ENCODE results near the gene E2F3.
"Not testable (repeated sequence)": the region's sequence is repeated elsewhere in the genome, so short reads cannot be mapped to it uniquely, and the experiment has no call there.

E2F3 gene

GRCh38 chr6:20511852-20512251 lies 110.2 kb downstream of the E2F3 start:
- Histone ChIP-seq H3K27ac (ENCODE audit: extremely low read depth, low read depth, low read length) (no peak overlapping the region), H3K36me3 (ENCODE audit: control insufficient read depth in 2 of 2, insufficient read depth in 1 of 2, low read length in 2 of 2) (no peaks in the 10 kb centered on the region), H3K4me1 (ENCODE audit: control insufficient read depth, insufficient read depth, low read length) (no peaks in the 10 kb centered on the region; the same call in 1 of the 2 replicates), H3K9me3 (ENCODE audit: control insufficient read depth, insufficient read depth, low read depth, low read length) (no peaks in the 10 kb centered on the region), H3K4me3 (ENCODE audit: low read depth, low read length) (no peak overlapping the region)
- ChIA-PET CTCF (interaction anchor here (0.9 to 1.8 kb wide), 3 partner anchors 9 to 108 kb away, joined by 3 to 8 read pairs (median 7); no protein-coding TSS in a partner anchor), POLR2A (no interaction called here)
- TF ChIP-seq ZNF302 (tag by site-specific recombination; IDR thresholded peaks at IDR 0.05; ENCODE audit: low read depth) (no peak), ZNF423 (tag by site-specific recombination; IDR thresholded peaks at IDR 0.05) (no peak), ZNF580 (tag by site-specific recombination; IDR thresholded peaks at IDR 0.05) (no peak), REST (tag by site-specific recombination; IDR thresholded peaks at IDR 0.05) (no peak), ZNF76 (tag by site-specific recombination; IDR thresholded peaks at IDR 0.05; ENCODE audit: borderline replicate concordance, low read depth) (no peak), ZNF221 (tag by site-specific recombination; IDR thresholded peaks at IDR 0.05; ENCODE audit: borderline replicate concordance) (no peak), ZNF670 (tag by site-specific recombination; IDR thresholded peaks at IDR 0.05; ENCODE audit: low read depth) (no peak), ZNF10 (tag by site-specific recombination; IDR thresholded peaks at IDR 0.05) (no peak), ZNF398 (tag by site-specific recombination; IDR thresholded peaks at IDR 0.05) (no peak), ELK4 (IDR thresholded peaks at IDR 0.05; ENCODE audit: borderline replicate concordance, low read depth, low read length) (no peak), KLF1 (tag by site-specific recombination; IDR thresholded peaks at IDR 0.05) (no peak), ZBTB10 (tag by site-specific recombination; IDR thresholded peaks at IDR 0.05) (no peak), TCF7L2 (IDR thresholded peaks at IDR 0.05; ENCODE audit: borderline replicate concordance, low read depth, low read length) (no peak), ZNF624 (tag by site-specific recombination; IDR thresholded peaks at IDR 0.05) (no peak), ZNF777 (tag by site-specific recombination; IDR thresholded peaks at IDR 0.05; ENCODE audit: borderline replicate concordance) (no peak), ZNF19 (tag by site-specific recombination; IDR thresholded peaks at IDR 0.05; ENCODE audit: low read depth) (no peak), SCRT2 (tag by site-specific recombination; IDR thresholded peaks at IDR 0.05) (no peak), ZNF404 (tag by site-specific recombination; IDR thresholded peaks at IDR 0.05) (no peak), AEBP2 (tag by site-specific recombination; IDR thresholded peaks at IDR 0.05; ENCODE audit: borderline replicate concordance) (no peak), ZNF596 (tag by site-specific recombination; IDR thresholded peaks at IDR 0.05) (no peak)

- H3K9me3 ChIP-seq (ENCODE audit: control insufficient read depth, insufficient read depth, low read depth, low read length); H3K4me3 ChIP-seq (ENCODE audit: low read depth, low read length); H3K36me3 ChIP-seq (ENCODE audit: control insufficient read depth in 2 of 2, insufficient read depth in 1 of 2, low read length in 2 of 2); CTCF ChIA-PET; H3K4me1 ChIP-seq (ENCODE audit: control insufficient read depth, insufficient read depth, low read length); H3K27ac ChIP-seq (ENCODE audit: extremely low read depth, low read depth, low read length); POLR2A ChIA-PET: not testable (repeated sequence)
Observed at GRCh38 chr6:20525208-20525607, 123.5 kb downstream of the E2F3 start.
